Measurements from ENCODE around the gene PDE2A. TPM values are rescaled to one million over a fixed set of nuclear protein-coding genes. Genes with fewer than 3 reads are reported as not detected.

The PDE2A gene
- total RNA-seq, 1 experiment from 2014 or later, result 0.74 TPM

DNA sequence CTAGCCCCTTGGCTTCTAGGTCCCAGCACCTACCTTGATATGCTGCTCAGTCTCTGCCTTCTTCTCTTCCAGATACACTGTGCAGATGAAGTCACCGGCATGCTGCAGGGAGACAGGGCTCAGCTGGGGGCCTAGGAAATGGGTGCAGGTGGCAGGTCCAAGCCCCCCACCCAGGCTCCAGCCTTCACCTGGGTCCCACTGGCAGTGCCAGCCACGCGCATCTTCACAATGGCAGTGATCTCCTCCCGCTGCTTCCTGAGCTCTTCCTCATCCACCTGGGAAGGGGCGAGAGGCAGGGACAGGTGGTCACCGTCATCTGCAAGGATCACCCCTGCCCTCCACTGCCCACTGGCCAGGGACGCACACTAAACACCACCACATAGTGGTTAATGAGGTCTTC, 21.1 kb upstream of the PDE2A start:
- no peak overlapping the region for H3K27ac ChIP-seq (ENCODE audit: low read length)
- BruUV-seq (replicated peaks), result no TSS peak
- H3K9me3 ChIP-seq (ENCODE audit: control insufficient read depth, insufficient read depth, low read depth, low read length), result no peaks in the 10 kb centered on the region
- intact Hi-C loops (cut with micrococcal nuclease; ENCODE audit: unreplicated experiment), result no loop called here
- H3K4me1 ChIP-seq (ENCODE audit: control insufficient read depth, insufficient read depth, low read length), result no peaks in the 10 kb centered on the region
- no peaks in the 10 kb centered on the region for H3K27me3 ChIP-seq (ENCODE audit: control insufficient read depth, insufficient read depth, low read length)
- POLR2A ChIA-PET, result no interaction called here
- CTCF ChIA-PET, result no interaction called here
- no peak for ATAC-seq
- in situ Hi-C loops (cut with HindIII; ENCODE audit: low pct_unique_long_range_greater_than_20kb, low sequenced_read_pairs), result no loop called here
- H3K36me3 ChIP-seq (ENCODE audit: control insufficient read depth, insufficient read depth, low read length), result no peaks in the 10 kb centered on the region
- TF ChIP-seq, protein P1, sequence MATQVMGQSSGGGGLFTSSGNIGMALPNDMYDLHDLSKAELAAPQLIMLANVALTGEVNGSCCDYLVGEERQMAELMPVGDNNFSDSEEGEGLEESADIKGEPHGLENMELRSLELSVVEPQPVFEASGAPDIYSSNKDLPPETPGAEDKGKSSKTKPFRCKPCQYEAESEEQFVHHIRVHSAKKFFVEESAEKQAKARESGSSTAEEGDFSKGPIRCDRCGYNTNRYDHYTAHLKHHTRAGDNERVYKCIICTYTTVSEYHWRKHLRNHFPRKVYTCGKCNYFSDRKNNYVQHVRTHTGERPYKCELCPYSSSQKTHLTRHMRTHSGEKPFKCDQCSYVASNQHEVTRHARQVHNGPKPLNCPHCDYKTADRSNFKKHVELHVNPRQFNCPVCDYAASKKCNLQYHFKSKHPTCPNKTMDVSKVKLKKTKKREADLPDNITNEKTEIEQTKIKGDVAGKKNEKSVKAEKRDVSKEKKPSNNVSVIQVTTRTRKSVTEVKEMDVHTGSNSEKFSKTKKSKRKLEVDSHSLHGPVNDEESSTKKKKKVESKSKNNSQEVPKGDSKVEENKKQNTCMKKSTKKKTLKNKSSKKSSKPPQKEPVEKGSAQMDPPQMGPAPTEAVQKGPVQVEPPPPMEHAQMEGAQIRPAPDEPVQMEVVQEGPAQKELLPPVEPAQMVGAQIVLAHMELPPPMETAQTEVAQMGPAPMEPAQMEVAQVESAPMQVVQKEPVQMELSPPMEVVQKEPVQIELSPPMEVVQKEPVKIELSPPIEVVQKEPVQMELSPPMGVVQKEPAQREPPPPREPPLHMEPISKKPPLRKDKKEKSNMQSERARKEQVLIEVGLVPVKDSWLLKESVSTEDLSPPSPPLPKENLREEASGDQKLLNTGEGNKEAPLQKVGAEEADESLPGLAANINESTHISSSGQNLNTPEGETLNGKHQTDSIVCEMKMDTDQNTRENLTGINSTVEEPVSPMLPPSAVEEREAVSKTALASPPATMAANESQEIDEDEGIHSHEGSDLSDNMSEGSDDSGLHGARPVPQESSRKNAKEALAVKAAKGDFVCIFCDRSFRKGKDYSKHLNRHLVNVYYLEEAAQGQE (IDR thresholded peaks at IDR 0.05; ENCODE audit: insufficient read depth in 1 of 2, low read depth in 2 of 2, low read length in 1 of 2), result no peak
- TF ChIP-seq, protein P2, sequence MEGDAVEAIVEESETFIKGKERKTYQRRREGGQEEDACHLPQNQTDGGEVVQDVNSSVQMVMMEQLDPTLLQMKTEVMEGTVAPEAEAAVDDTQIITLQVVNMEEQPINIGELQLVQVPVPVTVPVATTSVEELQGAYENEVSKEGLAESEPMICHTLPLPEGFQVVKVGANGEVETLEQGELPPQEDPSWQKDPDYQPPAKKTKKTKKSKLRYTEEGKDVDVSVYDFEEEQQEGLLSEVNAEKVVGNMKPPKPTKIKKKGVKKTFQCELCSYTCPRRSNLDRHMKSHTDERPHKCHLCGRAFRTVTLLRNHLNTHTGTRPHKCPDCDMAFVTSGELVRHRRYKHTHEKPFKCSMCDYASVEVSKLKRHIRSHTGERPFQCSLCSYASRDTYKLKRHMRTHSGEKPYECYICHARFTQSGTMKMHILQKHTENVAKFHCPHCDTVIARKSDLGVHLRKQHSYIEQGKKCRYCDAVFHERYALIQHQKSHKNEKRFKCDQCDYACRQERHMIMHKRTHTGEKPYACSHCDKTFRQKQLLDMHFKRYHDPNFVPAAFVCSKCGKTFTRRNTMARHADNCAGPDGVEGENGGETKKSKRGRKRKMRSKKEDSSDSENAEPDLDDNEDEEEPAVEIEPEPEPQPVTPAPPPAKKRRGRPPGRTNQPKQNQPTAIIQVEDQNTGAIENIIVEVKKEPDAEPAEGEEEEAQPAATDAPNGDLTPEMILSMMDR (IDR thresholded peaks at IDR 0.05), result no peak
- TF ChIP-seq TCF7L2 (IDR thresholded peaks at IDR 0.05; ENCODE audit: low read depth, low read length), result no peak
- TF ChIP-seq SIN3A (IDR thresholded peaks at IDR 0.05; ENCODE audit: borderline replicate concordance, insufficient read depth, low read depth, low read length), result no peak
- no peak for TF ChIP-seq POLR2AphosphoS5 (IDR thresholded peaks at IDR 0.05; ENCODE audit: low read depth, low read length)
- no peak overlapping the region for H3K4me3 ChIP-seq (ENCODE audit: low read depth in 2 of 2, low read length in 2 of 2)
- no peak for DNase-seq (ENCODE audit: low read depth, low spot score)

DNA sequence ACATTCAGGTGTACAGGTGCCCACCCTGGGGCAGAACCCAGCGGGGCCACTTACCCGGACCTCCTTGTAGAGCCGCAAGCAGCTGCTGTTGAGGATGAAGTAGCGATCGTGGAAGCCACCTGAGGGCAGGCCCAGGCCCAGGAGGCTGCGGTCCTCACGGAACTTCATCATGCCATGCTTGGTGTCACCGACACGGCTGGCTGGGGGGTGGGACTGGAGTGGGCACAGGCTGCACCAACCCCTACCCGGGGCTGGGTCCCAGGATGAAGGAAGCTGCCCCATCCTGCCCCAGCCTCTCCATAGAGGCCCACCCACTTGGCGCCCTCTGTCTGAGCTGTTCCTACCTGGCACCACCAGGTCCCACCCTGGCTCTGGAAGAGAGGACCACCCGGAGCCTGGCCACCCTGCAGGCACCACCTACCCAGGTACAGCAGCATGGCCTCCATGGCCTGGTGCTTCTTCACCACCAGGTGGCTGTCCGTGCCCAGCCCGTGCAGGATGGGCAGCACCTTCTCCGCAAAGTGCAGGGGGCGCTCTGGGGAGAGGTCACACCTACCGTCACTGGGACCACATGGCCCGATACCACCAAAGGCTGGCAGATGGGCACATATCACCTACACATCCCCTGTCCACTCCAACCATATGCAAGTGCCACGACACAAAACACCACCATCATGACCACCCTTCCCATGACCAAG, 19.2 kb upstream of the PDE2A start:
- ATAC-seq, result no peak
- DNase-seq (ENCODE audit: low read depth, low spot score), result no peak
- ChIA-PET POLR2A (no interaction called here), CTCF (interaction anchor here (1.0 kb wide), 1 partner anchor 8 kb away, joined by 3 read pairs; no protein-coding TSS in a partner anchor)
- Histone ChIP-seq H3K9me3 (ENCODE audit: control insufficient read depth, insufficient read depth, low read depth, low read length) (no peaks in the 10 kb centered on the region), H3K27me3 (ENCODE audit: control insufficient read depth, insufficient read depth, low read length) (no peaks in the 10 kb centered on the region), H3K4me3 (ENCODE audit: low read depth in 2 of 2, low read length in 2 of 2) (no peak overlapping the region), H3K27ac (ENCODE audit: low read length) (no peak overlapping the region), H3K36me3 (ENCODE audit: control insufficient read depth, insufficient read depth, low read length) (no peaks in the 10 kb centered on the region), H3K4me1 (ENCODE audit: control insufficient read depth, insufficient read depth, low read length) (no peaks in the 10 kb centered on the region)
- TF ChIP-seq, protein P1 (IDR thresholded peaks at IDR 0.05; ENCODE audit: insufficient read depth in 1 of 2, low read depth in 2 of 2, low read length in 1 of 2), result no peak
- TF ChIP-seq SIN3A (IDR thresholded peaks at IDR 0.05; ENCODE audit: borderline replicate concordance, insufficient read depth, low read depth, low read length) (no peak), POLR2AphosphoS5 (IDR thresholded peaks at IDR 0.05; ENCODE audit: low read depth, low read length) (no peak), TCF7L2 (IDR thresholded peaks at IDR 0.05; ENCODE audit: low read depth, low read length) (no peak)
- intact Hi-C loops (cut with micrococcal nuclease; ENCODE audit: unreplicated experiment), result no loop called here
- in situ Hi-C loops (cut with HindIII; ENCODE audit: low pct_unique_long_range_greater_than_20kb, low sequenced_read_pairs), result no loop called here
- no TSS peak for BruUV-seq (replicated peaks)

All from Panc1 (cell line).